Astrocyte (in vitro differentiated cells and primary cell): ENCODE results near the gene TULP3. TPM values are rescaled to one million over a fixed set of nuclear protein-coding genes. Genes with fewer than 3 reads are reported as not detected.

Experiments
- DNase-seq: peaks from one replicate; pipeline ENCODE4 v3.0.0-alpha.2; 2010; ENCODE audit warnings: low read depth
- FAIRE-seq: peaks from 2 replicates; lab custom pipeline; 2011; peaks lifted over from hg19 to GRCh38; lab: Jason Lieb, UNC
- H2AFZ ChIP-seq: 2 replicates; pipeline ENCODE4 v1.6.0; 2012; ENCODE audit warnings: low read depth, low read length, inconsistent platforms
- H3K27ac ChIP-seq: 2 replicates; pipeline ENCODE4 v1.5.1; 2011; ENCODE audit warnings: low read depth, low read length, inconsistent platforms
- H3K27me3 ChIP-seq: 2 replicates; pipeline ENCODE4 v1.6.0; 2011; ENCODE audit warnings: low read length, inconsistent platforms; ENCODE audit not compliant: insufficient read depth
- H3K36me3 ChIP-seq: 2 replicates; pipeline ENCODE4 v1.5.1; 2011; ENCODE audit warnings: low read length, inconsistent platforms; ENCODE audit not compliant: insufficient read depth
- H3K4me1 ChIP-seq: 2 replicates; pipeline ENCODE4 v1.5.1; 2011; ENCODE audit warnings: low read length, inconsistent platforms; ENCODE audit not compliant: insufficient read depth
- H3K4me2 ChIP-seq: 2 replicates; pipeline ENCODE4 v1.6.0; 2012; ENCODE audit warnings: low read length, inconsistent platforms
- H3K4me3 ChIP-seq: 2 replicates; pipeline ENCODE4 v1.5.1; 2011; ENCODE audit warnings: low read depth, mild to moderate bottlenecking, low read length, inconsistent platforms; ENCODE audit not compliant: insufficient read depth
- H3K79me2 ChIP-seq: 2 replicates; pipeline ENCODE4 v1.6.0; 2012; ENCODE audit warnings: mild to moderate bottlenecking, low read length, inconsistent platforms; ENCODE audit not compliant: insufficient read depth
- H3K9ac ChIP-seq: 2 replicates; pipeline ENCODE4 v1.6.0; 2012; ENCODE audit warnings: mild to moderate bottlenecking, low read length, inconsistent platforms
- H3K9me3 ChIP-seq: 2 replicates; pipeline ENCODE4 v1.5.1; 2012; ENCODE audit warnings: low read depth, mild to moderate bottlenecking, low read length, inconsistent platforms; ENCODE audit not compliant: insufficient read depth
- H4K20me1 ChIP-seq: 2 replicates; pipeline ENCODE4 v1.6.0; 2012; ENCODE audit warnings: low read length, inconsistent platforms; ENCODE audit not compliant: insufficient read depth
- H3K27ac Mint-ChIP-seq: one replicate; pipeline ENCODE4 v1.8.0; 2021; ENCODE audit warnings: mild to moderate bottlenecking, mixed read lengths; ENCODE audit not compliant: unreplicated experiment
- H3K27me3 Mint-ChIP-seq: one replicate; pipeline ENCODE4 v1.8.0; 2021; ENCODE audit warnings: low read depth, mixed read lengths; ENCODE audit not compliant: unreplicated experiment
- H3K36me3 Mint-ChIP-seq: one replicate; pipeline ENCODE4 v1.8.0; 2021; ENCODE audit warnings: low read depth, mixed read lengths; ENCODE audit not compliant: unreplicated experiment
- H3K4me1 Mint-ChIP-seq: one replicate; pipeline ENCODE4 v1.8.0; 2021; ENCODE audit warnings: low read depth, mixed read lengths; ENCODE audit not compliant: unreplicated experiment
- H3K4me3 Mint-ChIP-seq: one replicate; pipeline ENCODE4 v1.8.0; 2021; ENCODE audit warnings: mild to moderate bottlenecking, moderate library complexity, mixed read lengths; ENCODE audit not compliant: unreplicated experiment
- H3K9me3 Mint-ChIP-seq: one replicate; pipeline ENCODE4 v1.8.0; 2021; ENCODE audit warnings: mild to moderate bottlenecking, mixed read lengths; ENCODE audit not compliant: unreplicated experiment
- EZH2 ChIP-seq: IDR thresholded peaks from 2 replicates; pipeline ENCODE4 v1.6.1; 2012; ENCODE audit warnings: mild to moderate bottlenecking, low read length, inconsistent platforms; ENCODE audit not compliant: insufficient read depth
- total RNA-seq: library from RNA; stranded (reverse); gene quantifications from 2 replicates; pipeline ENCODE4 v1.2.1, GENCODE V29; 2021
- TF ChIP-seq, protein P1 (sequence below): IDR thresholded peaks from 2 replicates; pipeline ENCODE4 v1.5.1; 2011; ENCODE audit warnings: low read depth, mild to moderate bottlenecking, inconsistent platforms, low read length, moderate library complexity; ENCODE audit not compliant: insufficient read depth

Gene TULP3
- total RNA-seq, 1 donor from 2014 or later = 23.6 TPM

DNA sequence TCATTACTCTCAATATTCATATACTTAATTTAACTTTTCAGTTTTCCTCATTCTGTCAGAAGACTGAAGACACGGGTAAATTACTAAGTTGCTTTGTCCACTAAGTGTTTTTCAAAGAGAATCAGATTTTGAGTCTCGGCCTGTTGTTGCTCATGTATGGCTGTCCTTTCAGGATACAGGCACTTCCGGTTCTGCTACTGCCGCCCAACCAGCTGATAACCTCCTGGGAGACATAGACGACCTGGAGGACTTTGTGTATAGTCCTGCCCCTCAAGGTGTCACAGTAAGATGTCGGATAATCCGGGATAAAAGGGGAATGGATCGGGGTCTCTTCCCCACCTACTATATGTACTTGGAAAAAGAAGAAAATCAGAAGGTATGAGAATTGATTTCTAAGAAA is 40.2 kb downstream of the TULP3 start:
- no peak overlapping the region for H3K4me3 ChIP-seq
- no peaks in the 10 kb centered on the region for H3K9me3 Mint-ChIP-seq
- no peak overlapping the region for H2AFZ ChIP-seq
- peaks cover 1% of the 10 kb centered on the region for H4K20me1 ChIP-seq
- H3K4me2 ChIP-seq = no peak overlapping the region
- no peak for DNase-seq
- no peak overlapping the region for H3K27ac ChIP-seq
- H3K4me1 ChIP-seq = peaks cover under 1% of the 10 kb centered on the region
- no peak for FAIRE-seq
- H3K27me3 Mint-ChIP-seq = no peaks in the 10 kb centered on the region
- no peaks in the 10 kb centered on the region for H3K79me2 ChIP-seq
- TF ChIP-seq, protein P1, sequence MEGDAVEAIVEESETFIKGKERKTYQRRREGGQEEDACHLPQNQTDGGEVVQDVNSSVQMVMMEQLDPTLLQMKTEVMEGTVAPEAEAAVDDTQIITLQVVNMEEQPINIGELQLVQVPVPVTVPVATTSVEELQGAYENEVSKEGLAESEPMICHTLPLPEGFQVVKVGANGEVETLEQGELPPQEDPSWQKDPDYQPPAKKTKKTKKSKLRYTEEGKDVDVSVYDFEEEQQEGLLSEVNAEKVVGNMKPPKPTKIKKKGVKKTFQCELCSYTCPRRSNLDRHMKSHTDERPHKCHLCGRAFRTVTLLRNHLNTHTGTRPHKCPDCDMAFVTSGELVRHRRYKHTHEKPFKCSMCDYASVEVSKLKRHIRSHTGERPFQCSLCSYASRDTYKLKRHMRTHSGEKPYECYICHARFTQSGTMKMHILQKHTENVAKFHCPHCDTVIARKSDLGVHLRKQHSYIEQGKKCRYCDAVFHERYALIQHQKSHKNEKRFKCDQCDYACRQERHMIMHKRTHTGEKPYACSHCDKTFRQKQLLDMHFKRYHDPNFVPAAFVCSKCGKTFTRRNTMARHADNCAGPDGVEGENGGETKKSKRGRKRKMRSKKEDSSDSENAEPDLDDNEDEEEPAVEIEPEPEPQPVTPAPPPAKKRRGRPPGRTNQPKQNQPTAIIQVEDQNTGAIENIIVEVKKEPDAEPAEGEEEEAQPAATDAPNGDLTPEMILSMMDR = no peak
- TF ChIP-seq EZH2 = no peak
- H3K36me3 Mint-ChIP-seq = peaks cover 24% of the 10 kb centered on the region
- no peaks in the 10 kb centered on the region for H3K27me3 ChIP-seq
- peaks cover 2% of the 10 kb centered on the region for H3K4me1 Mint-ChIP-seq
- peaks cover 24% of the 10 kb centered on the region for H3K36me3 ChIP-seq
- no peak overlapping the region for H3K9ac ChIP-seq
- no peaks in the 10 kb centered on the region for H3K9me3 ChIP-seq
- no peak overlapping the region for H3K4me3 Mint-ChIP-seq
- H3K27ac Mint-ChIP-seq = no peak overlapping the region

DNA sequence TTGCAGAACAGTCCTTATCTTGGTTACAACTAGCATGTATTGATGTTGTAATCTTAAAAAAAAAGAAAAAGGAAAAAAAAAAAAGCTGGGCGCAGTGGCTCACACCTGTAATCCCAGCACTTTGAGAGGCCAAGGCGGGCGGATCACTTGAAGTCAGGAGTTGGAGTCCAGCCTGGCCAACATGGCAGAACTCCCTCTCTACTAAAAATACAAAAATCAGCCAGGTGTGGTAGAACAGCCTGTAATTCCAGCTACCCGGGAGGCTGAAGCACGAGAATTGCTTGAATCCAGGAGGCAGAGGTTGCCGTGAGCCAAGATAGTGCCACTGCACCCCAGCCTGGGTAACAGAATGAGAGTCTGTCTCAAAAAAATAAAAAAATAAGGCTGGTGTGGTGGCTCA is 42.9 kb downstream of the TULP3 start:
- Histone ChIP-seq H3K9ac (no peak overlapping the region), H2AFZ (no peak overlapping the region), H3K9me3 (no peaks in the 10 kb centered on the region), H3K27me3 (no peaks in the 10 kb centered on the region), H3K4me2 (no peak overlapping the region), H4K20me1 (no peaks in the 10 kb centered on the region), H3K27ac (no peak overlapping the region), H3K4me1 (no peaks in the 10 kb centered on the region), H3K4me3 (no peak overlapping the region), H3K79me2 (no peaks in the 10 kb centered on the region), H3K36me3 (peaks cover 39% of the 10 kb centered on the region)
- no peak for FAIRE-seq
- Mint-ChIP-seq H3K36me3 (peaks cover 27% of the 10 kb centered on the region), H3K4me3 (no peak overlapping the region), H3K27me3 (no peaks in the 10 kb centered on the region), H3K9me3 (no peaks in the 10 kb centered on the region), H3K27ac (no peak overlapping the region), H3K4me1 (no peaks in the 10 kb centered on the region)
- TF ChIP-seq, protein P1 = no peak
- TF ChIP-seq EZH2 = no peak
- DNase-seq = no peak

DNA sequence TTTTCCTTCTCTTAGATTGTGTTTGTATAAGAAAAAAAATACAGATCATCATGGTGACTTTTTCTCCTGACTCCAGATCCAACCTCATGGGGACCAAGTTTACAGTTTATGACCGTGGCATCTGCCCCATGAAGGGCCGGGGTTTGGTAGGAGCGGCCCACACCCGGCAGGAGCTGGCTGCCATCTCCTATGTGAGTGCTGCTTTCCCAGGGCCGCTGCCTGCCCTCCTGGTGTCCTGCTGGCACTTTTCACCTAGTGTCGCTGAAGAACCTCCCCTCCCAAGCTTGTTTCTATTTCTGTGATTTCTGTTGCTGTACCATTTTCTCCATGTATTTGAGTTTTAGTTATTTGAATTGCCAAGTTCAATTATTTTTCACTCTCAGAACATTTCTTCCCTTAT is 43.7 kb downstream of the TULP3 start:
- no peak overlapping the region for H3K27ac Mint-ChIP-seq
- no peak overlapping the region for H3K4me2 ChIP-seq
- H3K9me3 ChIP-seq = no peaks in the 10 kb centered on the region
- H3K4me3 Mint-ChIP-seq = no peak overlapping the region
- H3K27me3 Mint-ChIP-seq = no peaks in the 10 kb centered on the region
- H3K27ac ChIP-seq = no peak overlapping the region
- peaks cover 29% of the 10 kb centered on the region for H3K36me3 Mint-ChIP-seq
- no peaks in the 10 kb centered on the region for H3K9me3 Mint-ChIP-seq
- TF ChIP-seq, protein P1 = no peak
- no peak for TF ChIP-seq EZH2
- no peaks in the 10 kb centered on the region for H3K27me3 ChIP-seq
- no peak overlapping the region for H2AFZ ChIP-seq
- no peaks in the 10 kb centered on the region for H3K4me1 ChIP-seq
- peaks cover 45% of the 10 kb centered on the region for H3K36me3 ChIP-seq
- H4K20me1 ChIP-seq = no peaks in the 10 kb centered on the region
- H3K4me3 ChIP-seq = no peak overlapping the region
- no peaks in the 10 kb centered on the region for H3K79me2 ChIP-seq
- no peak overlapping the region for H3K9ac ChIP-seq
- no peaks in the 10 kb centered on the region for H3K4me1 Mint-ChIP-seq
- no peak for DNase-seq
- no peak for FAIRE-seq
